ENCODE results near the gene PTTG1IP. TPM values are rescaled to one million over a fixed set of nuclear protein-coding genes. Genes with fewer than 3 reads are reported as not detected.

Gene PTTG1IP
- total and polyA plus RNA-seq, 8 donors, result 61.3 to 253 (median 114) TPM

DNA sequence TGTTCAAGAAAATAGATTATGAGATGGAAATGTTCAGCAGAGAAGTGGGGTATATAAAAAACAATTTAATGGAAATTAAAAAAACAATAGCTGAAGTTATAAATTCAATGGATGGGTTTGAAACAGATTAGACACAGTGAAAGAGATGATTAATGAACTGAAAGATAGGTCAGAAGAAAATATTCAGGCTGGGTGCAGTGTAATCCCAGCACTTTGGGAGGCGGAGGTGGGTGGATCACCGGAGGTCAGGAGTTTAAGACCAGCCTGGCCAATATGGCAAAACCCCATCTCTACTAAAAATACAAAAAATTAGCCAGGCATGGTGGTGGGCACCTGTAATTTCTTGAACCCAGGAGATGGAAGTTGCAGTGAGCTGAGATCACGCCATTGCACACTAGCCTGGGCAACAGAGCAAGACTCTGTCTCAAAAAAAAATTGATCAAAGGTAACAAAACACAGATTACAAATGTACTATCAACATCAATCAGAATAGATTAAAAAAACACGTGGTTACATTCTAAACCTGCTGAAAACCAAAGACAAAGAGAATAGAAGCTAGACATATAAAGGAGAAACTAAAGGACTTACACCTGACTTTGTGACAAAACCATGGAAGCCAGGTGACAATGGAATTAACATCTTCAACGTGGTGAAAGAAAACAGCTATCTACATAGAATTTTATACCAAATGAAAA, 50.9 kb downstream of the PTTG1IP start:
- Histone ChIP-seq H3K36me3 (no peaks in the 10 kb centered on the region), H3K9me3 (peaks cover 7 to 47% (median 31%) of the 10 kb centered on the region in 4 donors), H3K4me1 (peaks cover 0 to 7% (median 6%) of the 10 kb centered on the region in 4 donors), H3K27me3 (no peaks in the 10 kb centered on the region), H3K4me3 (no peak overlapping the region), H3K27ac (no peak overlapping the region)
- intact Hi-C loops (cut with DNase I; ENCODE audit: low total_unique reads), result no loop called here
- WGBS, 5 donors, result 67 to 73% (median 71%) methylated on average over 5 of the region's 5 CpGs
- TF ChIP-seq EP300 (IDR thresholded peaks at IDR 0.05) (no peak), CTCF (IDR thresholded peaks at IDR 0.05) (no peak), POLR2AphosphoS5 (IDR thresholded peaks at IDR 0.05) (no peak), POLR2A (IDR thresholded peaks at IDR 0.05) (no peak)
- DNase-seq, result no peak

DNA sequence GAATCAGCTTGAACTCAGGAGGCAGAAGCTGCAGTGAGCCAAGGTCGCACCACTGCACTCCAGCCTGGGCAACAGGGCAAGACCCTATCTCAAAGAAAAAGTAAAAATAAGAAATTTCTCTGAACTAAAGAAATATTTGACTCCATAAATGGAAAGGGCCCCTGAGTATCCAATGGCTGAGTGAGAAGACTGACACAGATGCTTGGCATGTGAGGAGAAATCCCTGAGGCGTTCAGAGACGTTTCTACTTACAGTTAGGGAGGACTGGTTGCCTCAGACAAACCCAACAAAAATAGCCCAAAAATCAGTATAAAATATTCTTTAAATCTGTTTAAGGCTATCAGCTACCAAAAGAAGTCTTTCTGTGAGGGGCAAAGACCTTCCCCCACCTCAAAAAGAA, 52.6 kb downstream of the PTTG1IP start:
- Histone ChIP-seq H3K9me3 (peaks cover 6 to 42% (median 28%) of the 10 kb centered on the region in 4 donors), H3K4me1 (peaks cover 12 to 23% (median 20%) of the 10 kb centered on the region in 4 donors), H3K4me3 (no peak overlapping the region), H3K36me3 (no peaks in the 10 kb centered on the region), H3K27me3 (no peaks in the 10 kb centered on the region), H3K27ac (no peak overlapping the region)
- TF ChIP-seq POLR2A (IDR thresholded peaks at IDR 0.05) (no peak), EP300 (IDR thresholded peaks at IDR 0.05) (no peak), POLR2AphosphoS5 (IDR thresholded peaks at IDR 0.05) (no peak), CTCF (IDR thresholded peaks at IDR 0.05) (no peak)
- DNase-seq, result no peak
- intact Hi-C loops (cut with DNase I; ENCODE audit: low total_unique reads), result no loop called here
- WGBS, 5 donors, result 69 to 88% (median 75%) methylated on average over 3 of the region's 3 CpGs

GRCh38 chr21:44819283-44820243, 53.9 kb downstream of the PTTG1IP start:
- H3K4me3 ChIP-seq, result no peak overlapping the region
- no peaks in the 10 kb centered on the region for H3K36me3 ChIP-seq
- H3K27me3 ChIP-seq, result no peaks in the 10 kb centered on the region
- WGBS, 5 donors, result 93 to 97% (median 95%) methylated on average over 33 of the region's 33 CpGs
- peaks cover 12 to 36% (median 21%) of the 10 kb centered on the region in 4 donors for H3K4me1 ChIP-seq
- no peak for TF ChIP-seq CTCF (IDR thresholded peaks at IDR 0.05)
- intact Hi-C loops (cut with DNase I; ENCODE audit: low total_unique reads), result loop anchor here (10.0 kb wide), 1 partner anchor 45 kb away; no protein-coding TSS in a partner anchor
- H3K27ac ChIP-seq, result no peak overlapping the region
- DNase-seq, result no peak
- H3K9me3 ChIP-seq, result peaks cover 6 to 42% (median 28%) of the 10 kb centered on the region in 4 donors

- WGBS, 5 donors, result 50 to 66% (median 55%) methylated on average over 33 to 37 of the region's 37 CpGs; no CpG with 5 or more reads in 1 of the 5 donors
- TF ChIP-seq EP300 (IDR thresholded peaks at IDR 0.05) (no peak), POLR2A (IDR thresholded peaks at IDR 0.05) (no peak), POLR2AphosphoS5 (IDR thresholded peaks at IDR 0.05) (no peak), CTCF (IDR thresholded peaks at IDR 0.05) (no peak)
- peaks cover 12 to 37% (median 25%) of the 10 kb centered on the region in 4 donors for H3K4me1 ChIP-seq
- intact Hi-C loops (cut with DNase I; ENCODE audit: low total_unique reads), result loop anchor here (10.0 kb wide), 1 partner anchor 46 kb away; no protein-coding TSS in a partner anchor
- H3K27ac ChIP-seq, result peak overlapping the region; percentile 86 to 95 (median 89)
- H3K4me3 ChIP-seq, result peak overlapping the region; percentile 57 to 73 (median 68)
- DNase-seq, result no peak
- H3K27me3 ChIP-seq, result no peaks in the 10 kb centered on the region
- peaks cover 3 to 4% (median 4%) of the 10 kb centered on the region in 4 donors for H3K36me3 ChIP-seq
- peaks cover 6 to 38% (median 27%) of the 10 kb centered on the region in 4 donors for H3K9me3 ChIP-seq
These were observed 54.9 kb downstream of the PTTG1IP start for GRCh38 chr21:44818640-44819011.

Measured in stomach (tissue), 9 donors.